ENCODE measurements around the gene HOMER3. TPM values are rescaled to one million over a fixed set of nuclear protein-coding genes. Genes with fewer than 3 reads are reported as not detected.
A peak's percentile ranks its signal among the peaks of the same experiment; 100 is the strongest.

HOMER3 gene
- total RNA-seq, 6 donors from 2014 or later: 17.3 to 58.0 (median 27.8) TPM

GRCh38 chr19:18941628-18942354, 774 bp upstream of the HOMER3 start:
- Histone ChIP-seq H3K4me3 (peak overlapping the region in 3 of 4 donors; percentile 65 to 75 (median 71)), H3K27ac (peak overlapping the region in 3 of 4 donors; percentile 44 to 86 (median 46)), H3K36me3 (no peaks in the 10 kb centered on the region), H3K4me1 (peaks cover 16 to 29% (median 20%) of the 10 kb centered on the region in 4 donors), H3K9me3 (no peaks in the 10 kb centered on the region), H3K27me3 (no peaks in the 10 kb centered on the region)
- ATAC-seq (ENCODE audit: low FRiP score in 2 of 2): no peak
- TF ChIP-seq POLR2AphosphoS5 (IDR thresholded peaks at IDR 0.05): no peak
- no peak for TF ChIP-seq EP300 (IDR thresholded peaks at IDR 0.05)
- no peak for TF ChIP-seq CTCF (IDR thresholded peaks at IDR 0.05)
- TF ChIP-seq POLR2A (IDR thresholded peaks at IDR 0.05): no peak
- WGBS, 2 donors: 63 to 64% methylated on average over 17 to 18 of the region's 18 CpGs
- DNase-seq: no peak

- peak; percentile 44 to 71 for ATAC-seq (ENCODE audit: low FRiP score in 2 of 2)
- peaks cover 16 to 29% (median 20%) of the 10 kb centered on the region in 4 donors for H3K4me1 ChIP-seq
- H3K36me3 ChIP-seq: peaks cover 0 to 7% (median 0%) of the 10 kb centered on the region in 4 donors
- DNase-seq: peak; percentile 28 to 89
- H3K27ac ChIP-seq: peak overlapping the region; percentile 27 to 86 (median 73)
- no peaks in the 10 kb centered on the region for H3K27me3 ChIP-seq
- WGBS, 2 donors: 2 to 3% methylated on average over 13 to 23 of the region's 47 CpGs
- peak overlapping the region; percentile 65 to 78 (median 73) for H3K4me3 ChIP-seq
- no peak for TF ChIP-seq POLR2AphosphoS5 (IDR thresholded peaks at IDR 0.05)
- TF ChIP-seq CTCF (IDR thresholded peaks at IDR 0.05): no peak
- peak in 1 of 4 donors; percentile 8 for TF ChIP-seq POLR2A (IDR thresholded peaks at IDR 0.05)
- TF ChIP-seq EP300 (IDR thresholded peaks at IDR 0.05): no peak
- H3K9me3 ChIP-seq: no peaks in the 10 kb centered on the region
Measured at GRCh38 chr19:18939922-18940768, 872 bp downstream of the HOMER3 start.

- ATAC-seq (ENCODE audit: low FRiP score in 2 of 2) (no peak), DNase-seq (no peak)
- Histone ChIP-seq H3K27me3 (no peaks in the 10 kb centered on the region), H3K4me1 (peaks cover 16 to 29% (median 20%) of the 10 kb centered on the region in 4 donors), H3K9me3 (no peaks in the 10 kb centered on the region), H3K36me3 (peaks cover 0 to 9% (median 0%) of the 10 kb centered on the region in 4 donors), H3K27ac (no peak overlapping the region), H3K4me3 (no peak overlapping the region)
- WGBS, 2 donors: 89 to 93% methylated on average over 3 of the region's 3 CpGs
- TF ChIP-seq POLR2A (IDR thresholded peaks at IDR 0.05): no peak
- TF ChIP-seq CTCF (IDR thresholded peaks at IDR 0.05): no peak
- TF ChIP-seq POLR2AphosphoS5 (IDR thresholded peaks at IDR 0.05): no peak
- no peak for TF ChIP-seq EP300 (IDR thresholded peaks at IDR 0.05)
Measured at GRCh38 chr19:18939163-18939562, 1.9 kb downstream of the HOMER3 start.

GRCh38 chr19:18933297-18933696, 7.7 kb downstream of the HOMER3 start:
- whole genome bisulfite sequencing, 2 donors: 80 to 92% methylated on average over 13 of the region's 13 CpGs
- Histone ChIP-seq H3K27ac (no peak overlapping the region), H3K36me3 (peaks cover 0 to 53% (median 13%) of the 10 kb centered on the region in 4 donors), H3K4me1 (peaks cover 3 to 13% (median 8%) of the 10 kb centered on the region in 4 donors), H3K27me3 (no peaks in the 10 kb centered on the region), H3K4me3 (no peak overlapping the region), H3K9me3 (no peaks in the 10 kb centered on the region)
- DNase-seq: no peak
- no peak for ATAC-seq (ENCODE audit: low FRiP score in 2 of 2)
- TF ChIP-seq POLR2A (IDR thresholded peaks at IDR 0.05): no peak
- TF ChIP-seq EP300 (IDR thresholded peaks at IDR 0.05): no peak
- TF ChIP-seq CTCF (IDR thresholded peaks at IDR 0.05): no peak
- no peak for TF ChIP-seq POLR2AphosphoS5 (IDR thresholded peaks at IDR 0.05)
